Endodermal cell (in vitro differentiated cells): ENCODE measurements around the gene MYOD1. TPM values are rescaled to one million over a fixed set of nuclear protein-coding genes. Genes with fewer than 3 reads are reported as not detected.

Experiments used
- DNase-seq: peaks from one replicate; pipeline ENCODE4 v3.0.0-alpha.2; 2017
- H3K27ac ChIP-seq: 2 replicates; pipeline ENCODE4 v1.5.1; 2013; ENCODE audit warnings: mild to moderate bottlenecking, low read depth, low read length, moderate library complexity
- H3K27me3 ChIP-seq: 2 replicates; pipeline ENCODE4 v1.6.1; 2013; ENCODE audit warnings: mild to moderate bottlenecking, low read length, moderate library complexity; ENCODE audit not compliant: insufficient read depth, control insufficient read depth, poor library complexity, severe bottlenecking
- H3K36me3 ChIP-seq: 2 replicates; pipeline ENCODE4 v1.7.0; 2013; ENCODE audit warnings: mild to moderate bottlenecking, low read length, moderate library complexity; ENCODE audit not compliant: control insufficient read depth, insufficient read depth
- H3K4me1 ChIP-seq: one replicate; pipeline ENCODE4 v1.7.0; 2013; ENCODE audit warnings: low read length; ENCODE audit not compliant: control insufficient read depth, insufficient read depth
- H3K4me3 ChIP-seq: 2 replicates; pipeline ENCODE4 v1.5.1; 2013; ENCODE audit warnings: mild to moderate bottlenecking, low read length, moderate library complexity
- H3K9ac ChIP-seq: 2 replicates; pipeline ENCODE4 v1.6.1; 2013; ENCODE audit warnings: mild to moderate bottlenecking, low read length, moderate library complexity; ENCODE audit not compliant: poor library complexity, severe bottlenecking; ENCODE audit errors: extremely low read depth
- H3K9me3 ChIP-seq: 2 replicates; pipeline ENCODE4 v1.6.1; 2013; ENCODE audit warnings: mild to moderate bottlenecking, low read length, moderate library complexity; ENCODE audit not compliant: control insufficient read depth
- H3K27ac Mint-ChIP-seq: 2 replicates; pipeline ENCODE4 v1.8.0; 2020; ENCODE audit warnings: mixed read lengths
- H3K27me3 Mint-ChIP-seq: 2 replicates; pipeline ENCODE4 v1.8.0; 2021; ENCODE audit warnings: mild to moderate bottlenecking, mixed read lengths; ENCODE audit not compliant: insufficient read depth
- H3K36me3 Mint-ChIP-seq: 2 replicates; pipeline ENCODE4 v1.8.0; 2020; ENCODE audit warnings: low read depth, mixed read lengths
- H3K4me1 Mint-ChIP-seq: 2 replicates; pipeline ENCODE4 v1.8.0; 2020; ENCODE audit warnings: mixed read lengths
- H3K4me3 Mint-ChIP-seq: 2 replicates; pipeline ENCODE4 v1.8.0; 2020; ENCODE audit warnings: mild to moderate bottlenecking, moderate library complexity, mixed read lengths
- H3K9me3 Mint-ChIP-seq: 2 replicates; pipeline ENCODE4 v1.8.0; 2020; ENCODE audit warnings: mild to moderate bottlenecking, mixed read lengths
- WGBS, 2 experiments: methylation state at CpG; one replicate each; pipeline versions ENCODE4 v1.1.5 to v1.1.7; 2013; ENCODE audit warnings: missing lambda C conversion rate in 2 of 2, mixed read lengths in 1 of 2; ENCODE audit not compliant: insufficient coverage in 1 of 2, insufficient read length in 1 of 2; 5-methylcytosine and 5-hydroxymethylcytosine counted together
- total RNA-seq, 2 donors: library from RNA; stranded (reverse); fragmentation: NEBNext Ultra II Directional in 1 of 2; extraction: Animal tissue kit (Norgen Biotek cat#: 25700) in 1 of 2; gene quantifications; 2 replicates in 1 of 2; 3 replicates in 1 of 2; pipeline ENCODE4 v1.2.1, GENCODE V29; 2021
- TF ChIP-seq, protein P1 (sequence below): fragments of 200-600 bp; sonication (generic); conservative IDR thresholded peaks from 2 replicates; pipeline ENCODE4 v1.5.0; 2021; ENCODE audit warnings: antibody characterized with exemption, mild to moderate bottlenecking

MYOD1 gene
- total RNA-seq, 2 donors from 2014 or later = not detected

DNA sequence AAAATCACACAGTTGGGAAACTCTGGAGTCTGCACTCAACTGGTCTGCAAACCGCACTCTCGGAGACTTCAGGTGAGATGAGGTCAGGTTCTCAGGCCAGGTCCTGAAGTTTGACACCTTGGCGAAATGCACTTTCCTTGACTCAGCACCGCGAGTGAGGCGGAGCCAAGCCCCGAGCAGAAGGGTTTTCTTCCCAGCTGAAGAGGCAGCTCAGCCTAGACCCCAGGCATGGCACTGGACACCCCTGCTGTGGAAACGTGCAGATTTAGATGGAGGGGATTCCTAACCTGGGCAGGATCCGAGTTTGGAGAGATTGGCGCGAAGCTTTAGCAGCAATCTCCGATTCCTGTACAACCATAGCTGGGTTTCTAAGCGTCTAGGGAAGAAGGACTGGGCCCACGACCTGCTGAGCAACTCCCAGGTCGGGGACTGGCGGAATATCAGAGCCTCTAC lies 835 bp upstream of the MYOD1 start:
- no peak overlapping the region for H3K9ac ChIP-seq
- Mint-ChIP-seq H3K9me3 (no peaks in the 10 kb centered on the region), H3K27me3 (peaks cover 43% of the 10 kb centered on the region), H3K4me1 (peaks cover 7% of the 10 kb centered on the region), H3K36me3 (no peaks in the 10 kb centered on the region), H3K27ac (no peak overlapping the region), H3K4me3 (peak overlapping the region; percentile 43)
- DNase-seq = peak; percentile 62
- no peaks in the 10 kb centered on the region for H3K9me3 ChIP-seq
- H3K27ac ChIP-seq = no peak overlapping the region
- WGBS, 2 experiments = 18 to 19% methylated on average over 14 to 16 of the region's 16 CpGs
- no peaks in the 10 kb centered on the region for H3K4me1 ChIP-seq
- peak overlapping the region; percentile 39 for H3K4me3 ChIP-seq
- H3K27me3 ChIP-seq = peaks cover 100% of the 10 kb centered on the region
- TF ChIP-seq, protein P1, sequence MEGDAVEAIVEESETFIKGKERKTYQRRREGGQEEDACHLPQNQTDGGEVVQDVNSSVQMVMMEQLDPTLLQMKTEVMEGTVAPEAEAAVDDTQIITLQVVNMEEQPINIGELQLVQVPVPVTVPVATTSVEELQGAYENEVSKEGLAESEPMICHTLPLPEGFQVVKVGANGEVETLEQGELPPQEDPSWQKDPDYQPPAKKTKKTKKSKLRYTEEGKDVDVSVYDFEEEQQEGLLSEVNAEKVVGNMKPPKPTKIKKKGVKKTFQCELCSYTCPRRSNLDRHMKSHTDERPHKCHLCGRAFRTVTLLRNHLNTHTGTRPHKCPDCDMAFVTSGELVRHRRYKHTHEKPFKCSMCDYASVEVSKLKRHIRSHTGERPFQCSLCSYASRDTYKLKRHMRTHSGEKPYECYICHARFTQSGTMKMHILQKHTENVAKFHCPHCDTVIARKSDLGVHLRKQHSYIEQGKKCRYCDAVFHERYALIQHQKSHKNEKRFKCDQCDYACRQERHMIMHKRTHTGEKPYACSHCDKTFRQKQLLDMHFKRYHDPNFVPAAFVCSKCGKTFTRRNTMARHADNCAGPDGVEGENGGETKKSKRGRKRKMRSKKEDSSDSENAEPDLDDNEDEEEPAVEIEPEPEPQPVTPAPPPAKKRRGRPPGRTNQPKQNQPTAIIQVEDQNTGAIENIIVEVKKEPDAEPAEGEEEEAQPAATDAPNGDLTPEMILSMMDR = no peak
- no peaks in the 10 kb centered on the region for H3K36me3 ChIP-seq

DNA sequence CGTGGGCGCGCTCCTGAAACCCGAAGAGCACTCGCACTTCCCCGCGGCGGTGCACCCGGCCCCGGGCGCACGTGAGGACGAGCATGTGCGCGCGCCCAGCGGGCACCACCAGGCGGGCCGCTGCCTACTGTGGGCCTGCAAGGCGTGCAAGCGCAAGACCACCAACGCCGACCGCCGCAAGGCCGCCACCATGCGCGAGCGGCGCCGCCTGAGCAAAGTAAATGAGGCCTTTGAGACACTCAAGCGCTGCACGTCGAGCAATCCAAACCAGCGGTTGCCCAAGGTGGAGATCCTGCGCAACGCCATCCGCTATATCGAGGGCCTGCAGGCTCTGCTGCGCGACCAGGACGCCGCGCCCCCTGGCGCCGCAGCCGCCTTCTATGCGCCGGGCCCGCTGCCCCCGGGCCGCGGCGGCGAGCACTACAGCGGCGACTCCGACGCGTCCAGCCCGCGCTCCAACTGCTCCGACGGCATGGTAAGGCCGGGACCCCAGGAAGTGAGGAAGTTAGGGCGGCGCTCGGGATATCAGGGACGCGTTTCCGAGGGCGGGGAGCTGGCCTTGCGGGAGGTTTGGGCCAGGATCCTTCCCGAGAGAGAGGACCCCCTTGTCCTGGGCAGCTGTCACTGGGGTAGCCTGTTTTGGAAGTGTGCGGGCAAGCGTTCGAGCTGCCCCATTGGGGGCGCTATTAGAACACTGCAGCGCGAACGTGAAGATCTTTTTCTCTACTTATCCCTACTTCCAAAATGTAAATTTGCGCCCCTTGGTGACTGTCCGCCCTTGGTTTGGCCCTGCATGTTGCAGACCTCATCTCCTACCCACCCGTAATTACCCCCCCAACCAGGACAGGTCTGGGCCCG lies 796 bp downstream of the MYOD1 start:
- TF ChIP-seq, protein P1 = peak; percentile 67
- peak; percentile 88 for DNase-seq
- Mint-ChIP-seq H3K36me3 (no peaks in the 10 kb centered on the region), H3K4me1 (peaks cover 7% of the 10 kb centered on the region), H3K27ac (no peak overlapping the region), H3K4me3 (peak overlapping the region; percentile 20), H3K9me3 (no peaks in the 10 kb centered on the region), H3K27me3 (peaks cover 59% of the 10 kb centered on the region)
- H3K4me1 ChIP-seq = no peaks in the 10 kb centered on the region
- no peaks in the 10 kb centered on the region for H3K9me3 ChIP-seq
- H3K4me3 ChIP-seq = no peak overlapping the region
- H3K9ac ChIP-seq = no peak overlapping the region
- 5 to 7% methylated on average over 35 to 85 of the region's 85 CpGs for whole genome bisulfite sequencing, 2 experiments
- no peak overlapping the region for H3K27ac ChIP-seq
- H3K27me3 ChIP-seq = peaks cover 100% of the 10 kb centered on the region
- H3K36me3 ChIP-seq = no peaks in the 10 kb centered on the region

DNA sequence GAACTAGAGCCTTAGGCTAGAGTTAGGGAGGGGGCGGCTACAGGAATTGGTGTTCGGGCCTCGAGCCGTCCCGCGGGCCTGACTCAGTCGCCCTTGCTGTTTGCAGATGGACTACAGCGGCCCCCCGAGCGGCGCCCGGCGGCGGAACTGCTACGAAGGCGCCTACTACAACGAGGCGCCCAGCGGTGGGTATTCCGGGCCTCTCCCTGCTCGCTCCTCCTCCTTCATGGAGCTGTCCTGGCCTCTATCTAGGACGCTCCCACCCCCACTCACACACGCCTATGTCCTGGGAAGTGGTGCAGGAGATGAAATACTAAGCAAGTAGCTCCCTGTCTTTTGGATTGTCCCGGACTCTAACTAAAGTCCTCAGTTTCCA lies 1.4 kb downstream of the MYOD1 start:
- no peaks in the 10 kb centered on the region for H3K9me3 Mint-ChIP-seq
- Histone ChIP-seq H3K27ac (no peak overlapping the region), H3K9me3 (no peaks in the 10 kb centered on the region), H3K9ac (no peak overlapping the region), H3K27me3 (peaks cover 100% of the 10 kb centered on the region), H3K36me3 (no peaks in the 10 kb centered on the region), H3K4me3 (no peak overlapping the region), H3K4me1 (no peaks in the 10 kb centered on the region)
- H3K4me1 Mint-ChIP-seq = peaks cover 7% of the 10 kb centered on the region
- no peaks in the 10 kb centered on the region for H3K36me3 Mint-ChIP-seq
- 3 to 9% methylated on average over 5 to 24 of the region's 24 CpGs for WGBS, 2 experiments
- TF ChIP-seq, protein P1 = peak; percentile 18
- DNase-seq = peak; percentile 75
- no peak overlapping the region for H3K27ac Mint-ChIP-seq
- peak overlapping the region; percentile 20 for H3K4me3 Mint-ChIP-seq
- peaks cover 64% of the 10 kb centered on the region for H3K27me3 Mint-ChIP-seq
